Glomerular endothelial cell (primary cell): ENCODE measurements around the gene DDX24. TPM values are rescaled to one million over a fixed set of nuclear protein-coding genes. Genes with fewer than 3 reads are reported as not detected.
"Not testable (repeated sequence)": the region's sequence is repeated elsewhere in the genome, so short reads cannot be mapped to it uniquely, and the experiment has no call there.

Experiments
- DNase-seq: peaks from one replicate; pipeline ENCODE4 v3.0.0-alpha.2; 2011; ENCODE audit warnings: low read depth, low spot score; ENCODE audit errors: extremely low read depth
- total RNA-seq: library from RNA; depleted of rRNA; stranded (reverse); fragments of >200 nt; gene quantifications from 2 replicates; pipeline ENCODE4 v1.2.3, GENCODE V29; 2015

DDX24 gene
- total RNA-seq, 1 donor from 2014 or later = 104 TPM

- DNase-seq = no peak
Measured at GRCh38 chr14:94081386-94081820, 401 bp upstream of the DDX24 start.

- DNase-seq = no peak
Measured at GRCh38 chr14:94079891-94080620, 946 bp downstream of the DDX24 start.

- no peak for DNase-seq
Measured at GRCh38 chr14:94077823-94078222, 3.2 kb downstream of the DDX24 start.

GRCh38 chr14:94077111-94077821, 3.7 kb downstream of the DDX24 start:
- DNase-seq = no peak

- no peak for DNase-seq
Measured at GRCh38 chr14:94075008-94075407, 6.0 kb downstream of the DDX24 start.

GRCh38 chr14:94074534-94074933, 6.5 kb downstream of the DDX24 start:
- DNase-seq = no peak

GRCh38 chr14:94072076-94072475, 8.9 kb downstream of the DDX24 start:
- not testable (repeated sequence) for DNase-seq

- DNase-seq = no peak
Measured at GRCh38 chr14:94066089-94066676, 14.8 kb downstream of the DDX24 start.

- DNase-seq = no peak
Measured at GRCh38 chr14:94062344-94062940, 18.6 kb downstream of the DDX24 start.

GRCh38 chr14:94059998-94060397, 21.0 kb downstream of the DDX24 start:
- no peak for DNase-seq

GRCh38 chr14:94058674-94059138, 22.3 kb downstream of the DDX24 start:
- no peak for DNase-seq

GRCh38 chr14:94058128-94058673, 22.8 kb downstream of the DDX24 start:
- DNase-seq = no peak

- no peak for DNase-seq
Measured at GRCh38 chr14:94056579-94057308, 24.3 kb downstream of the DDX24 start.

GRCh38 chr14:94054936-94055335, 26.1 kb downstream of the DDX24 start:
- DNase-seq = no peak

GRCh38 chr14:94054401-94054800, 26.6 kb downstream of the DDX24 start:
- DNase-seq = no peak

GRCh38 chr14:94052662-94053061, 28.3 kb downstream of the DDX24 start:
- DNase-seq = no peak

GRCh38 chr14:94052199-94052598, 28.8 kb downstream of the DDX24 start:
- DNase-seq = no peak

GRCh38 chr14:94051779-94052178, 29.2 kb downstream of the DDX24 start:
- DNase-seq = no peak

- DNase-seq = no peak
Measured at GRCh38 chr14:94051115-94051514, 29.9 kb downstream of the DDX24 start.

GRCh38 chr14:94050231-94050880, 30.6 kb downstream of the DDX24 start:
- DNase-seq = no peak
